Natural killer cell (primary cell): ENCODE measurements around the gene INMT. TPM values are rescaled to one million over a fixed set of nuclear protein-coding genes. Genes with fewer than 3 reads are reported as not detected.

Source experiments
- ATAC-seq, 3 donors: fragments of 150-1000 bp in 2 of 3; fragments of 200-7000 bp in 1 of 3; cut with Tn5 transposase; 1 replicate in 1 of 3; 2 replicates in 2 of 3; pipeline ENCODE4 v1.10.0; 2021; ENCODE audit warnings: mild to moderate bottlenecking in 2 of 3, moderate library complexity in 2 of 3
- DNase-seq, 2 donors: peaks; one replicate each; pipeline versions ENCODE4 v3.0.0 to v3.0.0-alpha.2; 2013 to 2021; ENCODE audit warnings: mixed read lengths in 1 of 2
- H3K27ac ChIP-seq: one replicate; pipeline ENCODE4 v1.5.1; 2013; ENCODE audit warnings: mild to moderate bottlenecking, low read length
- H3K27me3 ChIP-seq: one replicate; pipeline ENCODE4 v1.6.1; 2013; ENCODE audit warnings: low read length; ENCODE audit not compliant: control insufficient read depth, insufficient read depth
- H3K36me3 ChIP-seq: one replicate; pipeline ENCODE4 v1.6.1; 2013; ENCODE audit warnings: low read length; ENCODE audit not compliant: control insufficient read depth, insufficient read depth
- H3K4me1 ChIP-seq: one replicate; pipeline ENCODE4 v1.6.1; 2013; ENCODE audit warnings: low read length; ENCODE audit not compliant: control insufficient read depth, insufficient read depth
- H3K4me3 ChIP-seq: one replicate; pipeline ENCODE4 v1.5.1; 2013; ENCODE audit warnings: low read length
- H3K9me3 ChIP-seq: one replicate; pipeline ENCODE4 v1.6.1; 2013; ENCODE audit warnings: low read length; ENCODE audit not compliant: control insufficient read depth, insufficient read depth
- H3K27ac Mint-ChIP-seq, 2 donors: one replicate each; pipeline ENCODE4 v1.8.0; 2022; ENCODE audit warnings: mild to moderate bottlenecking in 2 of 2, mixed read lengths in 2 of 2, moderate library complexity in 1 of 2
- H3K27me3 Mint-ChIP-seq, 2 donors: one replicate each; pipeline ENCODE4 v1.8.0; 2022; ENCODE audit warnings: low read depth in 2 of 2, mixed read lengths in 2 of 2
- H3K36me3 Mint-ChIP-seq: one replicate; pipeline ENCODE4 v1.8.0; 2022; ENCODE audit warnings: mixed read lengths
- H3K4me1 Mint-ChIP-seq, 2 donors: one replicate each; pipeline ENCODE4 v1.8.0; 2022; ENCODE audit warnings: mixed read lengths in 2 of 2
- H3K4me3 Mint-ChIP-seq: one replicate; pipeline ENCODE4 v1.8.0; 2022; ENCODE audit warnings: mild to moderate bottlenecking, moderate library complexity, mixed read lengths
- H3K9me3 Mint-ChIP-seq, 2 donors: one replicate each; pipeline ENCODE4 v1.8.0; 2022; ENCODE audit warnings: mixed read lengths in 2 of 2
- WGBS: methylation state at CpG from one replicate; pipeline ENCODE4 v1.1.7; 2013; ENCODE audit warnings: missing lambda C conversion rate; ENCODE audit not compliant: insufficient coverage; 5-methylcytosine and 5-hydroxymethylcytosine counted together
- intact Hi-C: fragments of 100-400 bp; cut with micrococcal nuclease; formaldehyde crosslinking; loops from one replicate; pipeline ENCODE4 v1.14.2; 2022
- total RNA-seq, 4 donors: library from RNA; stranded (reverse); fragments of 120-200 nt in 1 of 4; gene quantifications; one replicate each; pipeline versions ENCODE4 v1.2.3 to v1.2.4, GENCODE V29; 2013 to 2022
- TF ChIP-seq, protein P1 (sequence below): fragments of 200-600 bp; IDR thresholded peaks from one replicate; pipeline ENCODE4 v1.8.0; 2022; ENCODE audit warnings: antibody characterized with exemption

INMT gene
- total RNA-seq, 3 donors from 2014 or later (not counting 1 experiment from before 2014, with no cell fraction given), result 0.56 to 1.0 TPM; not detected in 1

DNA sequence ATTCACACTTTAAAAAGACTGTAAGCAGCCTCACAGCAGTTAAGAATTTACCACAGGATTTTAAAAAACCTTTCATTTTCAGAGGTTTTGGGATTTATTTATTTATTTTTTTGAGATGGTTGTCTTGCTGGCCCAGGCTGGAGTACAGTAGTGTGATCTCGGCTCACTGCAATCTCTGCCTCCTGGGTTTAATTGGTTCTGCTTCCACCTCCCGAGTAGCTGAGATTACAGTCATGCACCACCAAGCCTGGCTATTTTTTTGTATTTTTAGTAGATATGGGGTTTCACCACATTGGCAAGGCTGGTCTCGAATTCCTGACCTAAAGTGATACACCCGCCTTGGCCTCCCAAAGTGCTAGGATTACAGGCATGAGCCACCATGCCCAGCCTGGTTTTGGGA, 38.4 kb downstream of the INMT start:
- WGBS, result 91% methylated on average over 4 of the region's 4 CpGs
- H3K4me1 Mint-ChIP-seq, result no peaks in the 10 kb centered on the region
- no peak overlapping the region for H3K4me3 ChIP-seq
- H3K36me3 ChIP-seq, result no peaks in the 10 kb centered on the region
- no peaks in the 10 kb centered on the region for H3K27me3 Mint-ChIP-seq
- ATAC-seq, result no peak
- no peak overlapping the region for H3K27ac ChIP-seq
- TF ChIP-seq, protein P1, sequence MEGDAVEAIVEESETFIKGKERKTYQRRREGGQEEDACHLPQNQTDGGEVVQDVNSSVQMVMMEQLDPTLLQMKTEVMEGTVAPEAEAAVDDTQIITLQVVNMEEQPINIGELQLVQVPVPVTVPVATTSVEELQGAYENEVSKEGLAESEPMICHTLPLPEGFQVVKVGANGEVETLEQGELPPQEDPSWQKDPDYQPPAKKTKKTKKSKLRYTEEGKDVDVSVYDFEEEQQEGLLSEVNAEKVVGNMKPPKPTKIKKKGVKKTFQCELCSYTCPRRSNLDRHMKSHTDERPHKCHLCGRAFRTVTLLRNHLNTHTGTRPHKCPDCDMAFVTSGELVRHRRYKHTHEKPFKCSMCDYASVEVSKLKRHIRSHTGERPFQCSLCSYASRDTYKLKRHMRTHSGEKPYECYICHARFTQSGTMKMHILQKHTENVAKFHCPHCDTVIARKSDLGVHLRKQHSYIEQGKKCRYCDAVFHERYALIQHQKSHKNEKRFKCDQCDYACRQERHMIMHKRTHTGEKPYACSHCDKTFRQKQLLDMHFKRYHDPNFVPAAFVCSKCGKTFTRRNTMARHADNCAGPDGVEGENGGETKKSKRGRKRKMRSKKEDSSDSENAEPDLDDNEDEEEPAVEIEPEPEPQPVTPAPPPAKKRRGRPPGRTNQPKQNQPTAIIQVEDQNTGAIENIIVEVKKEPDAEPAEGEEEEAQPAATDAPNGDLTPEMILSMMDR, result no peak
- H3K27ac Mint-ChIP-seq, result no peak overlapping the region
- no peaks in the 10 kb centered on the region for H3K4me1 ChIP-seq
- intact Hi-C loops, result no loop called here
- H3K4me3 Mint-ChIP-seq, result no peak overlapping the region
- no peak for DNase-seq
- no peaks in the 10 kb centered on the region for H3K27me3 ChIP-seq
- H3K36me3 Mint-ChIP-seq, result no peaks in the 10 kb centered on the region
- H3K9me3 ChIP-seq, result no peaks in the 10 kb centered on the region
- H3K9me3 Mint-ChIP-seq, result no peaks in the 10 kb centered on the region

DNA sequence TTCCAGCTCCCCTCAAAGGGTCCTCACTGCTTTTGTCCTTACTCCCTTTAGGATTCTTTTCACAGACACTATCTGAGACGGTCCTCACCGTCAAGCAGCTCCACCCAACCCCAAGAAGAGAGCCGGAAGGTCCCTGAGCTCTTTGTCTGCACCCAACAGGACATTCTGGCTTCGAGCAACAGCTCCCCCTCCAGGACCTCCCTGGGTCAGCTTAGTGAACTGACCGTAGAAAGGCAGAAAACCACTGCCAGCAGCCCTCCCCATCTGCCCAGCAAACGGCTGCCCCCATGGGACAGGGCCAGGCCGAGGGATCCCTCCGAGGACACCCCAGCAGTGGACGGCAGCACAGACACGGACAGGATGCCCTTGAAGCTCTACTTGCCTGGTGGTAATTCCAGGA, 39.2 kb downstream of the INMT start:
- Histone ChIP-seq H3K4me3 (no peak overlapping the region), H3K4me1 (no peaks in the 10 kb centered on the region), H3K9me3 (no peaks in the 10 kb centered on the region), H3K27me3 (no peaks in the 10 kb centered on the region), H3K27ac (no peak overlapping the region), H3K36me3 (no peaks in the 10 kb centered on the region)
- H3K9me3 Mint-ChIP-seq, result no peaks in the 10 kb centered on the region
- DNase-seq (no peak), ATAC-seq (no peak)
- 91% methylated on average over 10 of the region's 10 CpGs for WGBS
- TF ChIP-seq, protein P1, result no peak
- H3K27ac Mint-ChIP-seq, result no peak overlapping the region
- H3K27me3 Mint-ChIP-seq, result no peaks in the 10 kb centered on the region
- intact Hi-C loops, result no loop called here
- H3K36me3 Mint-ChIP-seq, result no peaks in the 10 kb centered on the region
- H3K4me3 Mint-ChIP-seq, result no peak overlapping the region
- H3K4me1 Mint-ChIP-seq, result peaks cover 0 to 7% of the 10 kb centered on the region in 2 donors

GRCh38 chr7:30795161-30795948, 43.4 kb downstream of the INMT start:
- Histone ChIP-seq H3K36me3 (no peaks in the 10 kb centered on the region), H3K27me3 (no peaks in the 10 kb centered on the region), H3K27ac (no peak overlapping the region), H3K9me3 (no peaks in the 10 kb centered on the region), H3K4me3 (no peak overlapping the region), H3K4me1 (no peaks in the 10 kb centered on the region)
- no peaks in the 10 kb centered on the region for H3K27me3 Mint-ChIP-seq
- TF ChIP-seq, protein P1, result no peak
- ATAC-seq (no peak), DNase-seq (no peak)
- H3K4me1 Mint-ChIP-seq, result peaks cover 0 to 9% of the 10 kb centered on the region in 2 donors
- H3K4me3 Mint-ChIP-seq, result no peak overlapping the region
- H3K27ac Mint-ChIP-seq, result no peak overlapping the region
- WGBS, result 75% methylated on average over 2 of the region's 2 CpGs
- H3K36me3 Mint-ChIP-seq, result no peaks in the 10 kb centered on the region
- no peaks in the 10 kb centered on the region for H3K9me3 Mint-ChIP-seq
- intact Hi-C loops, result no loop called here
